Measurements from ENCODE around the gene CXCL5.

CXCL5 gene

DNA sequence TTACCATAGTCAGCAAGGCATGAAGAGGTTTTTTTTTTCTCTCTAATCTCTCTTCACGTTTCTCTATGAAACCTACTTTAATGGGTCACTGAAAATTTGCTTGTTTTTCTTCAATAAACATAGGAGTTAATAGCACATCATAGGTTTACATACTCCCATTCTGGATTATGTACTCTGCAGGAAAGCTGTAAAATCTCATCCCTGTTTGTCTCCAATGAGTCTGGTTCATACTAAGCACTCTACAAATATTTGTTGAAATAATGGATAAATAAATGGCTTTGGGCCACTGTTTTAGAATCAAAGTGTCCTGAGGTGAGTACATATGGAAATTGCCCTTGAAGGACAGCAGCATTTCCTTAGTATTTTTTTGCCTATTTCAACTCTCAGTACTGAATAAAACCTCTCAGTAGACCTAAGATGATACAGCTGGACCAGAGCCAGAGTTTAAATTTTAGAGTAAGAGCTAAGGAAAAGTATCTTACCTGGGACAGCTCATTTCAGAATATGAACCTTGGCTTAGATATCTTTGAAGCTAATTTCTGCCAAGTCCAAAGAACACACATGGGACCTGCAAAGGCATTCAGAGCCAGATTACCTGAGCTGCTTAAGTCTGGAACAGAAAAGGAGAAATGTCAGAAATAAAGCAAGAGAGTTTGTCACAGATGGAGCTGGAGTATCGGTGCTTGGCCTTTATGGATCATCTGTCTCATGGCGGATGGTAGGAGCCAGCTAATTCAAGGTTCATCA, 51.1 kb downstream of the CXCL5 start:
- H3K4me3 ChIP-seq (ENCODE audit: low read depth, low read length) = no peak overlapping the region
- TF ChIP-seq, protein P1, sequence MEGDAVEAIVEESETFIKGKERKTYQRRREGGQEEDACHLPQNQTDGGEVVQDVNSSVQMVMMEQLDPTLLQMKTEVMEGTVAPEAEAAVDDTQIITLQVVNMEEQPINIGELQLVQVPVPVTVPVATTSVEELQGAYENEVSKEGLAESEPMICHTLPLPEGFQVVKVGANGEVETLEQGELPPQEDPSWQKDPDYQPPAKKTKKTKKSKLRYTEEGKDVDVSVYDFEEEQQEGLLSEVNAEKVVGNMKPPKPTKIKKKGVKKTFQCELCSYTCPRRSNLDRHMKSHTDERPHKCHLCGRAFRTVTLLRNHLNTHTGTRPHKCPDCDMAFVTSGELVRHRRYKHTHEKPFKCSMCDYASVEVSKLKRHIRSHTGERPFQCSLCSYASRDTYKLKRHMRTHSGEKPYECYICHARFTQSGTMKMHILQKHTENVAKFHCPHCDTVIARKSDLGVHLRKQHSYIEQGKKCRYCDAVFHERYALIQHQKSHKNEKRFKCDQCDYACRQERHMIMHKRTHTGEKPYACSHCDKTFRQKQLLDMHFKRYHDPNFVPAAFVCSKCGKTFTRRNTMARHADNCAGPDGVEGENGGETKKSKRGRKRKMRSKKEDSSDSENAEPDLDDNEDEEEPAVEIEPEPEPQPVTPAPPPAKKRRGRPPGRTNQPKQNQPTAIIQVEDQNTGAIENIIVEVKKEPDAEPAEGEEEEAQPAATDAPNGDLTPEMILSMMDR (IDR thresholded peaks at IDR 0.05; ENCODE audit: insufficient read depth, low read depth, low read length, missing control alignments) = no peak
- no peak for DNase-seq (ENCODE audit: low read depth)

DNA sequence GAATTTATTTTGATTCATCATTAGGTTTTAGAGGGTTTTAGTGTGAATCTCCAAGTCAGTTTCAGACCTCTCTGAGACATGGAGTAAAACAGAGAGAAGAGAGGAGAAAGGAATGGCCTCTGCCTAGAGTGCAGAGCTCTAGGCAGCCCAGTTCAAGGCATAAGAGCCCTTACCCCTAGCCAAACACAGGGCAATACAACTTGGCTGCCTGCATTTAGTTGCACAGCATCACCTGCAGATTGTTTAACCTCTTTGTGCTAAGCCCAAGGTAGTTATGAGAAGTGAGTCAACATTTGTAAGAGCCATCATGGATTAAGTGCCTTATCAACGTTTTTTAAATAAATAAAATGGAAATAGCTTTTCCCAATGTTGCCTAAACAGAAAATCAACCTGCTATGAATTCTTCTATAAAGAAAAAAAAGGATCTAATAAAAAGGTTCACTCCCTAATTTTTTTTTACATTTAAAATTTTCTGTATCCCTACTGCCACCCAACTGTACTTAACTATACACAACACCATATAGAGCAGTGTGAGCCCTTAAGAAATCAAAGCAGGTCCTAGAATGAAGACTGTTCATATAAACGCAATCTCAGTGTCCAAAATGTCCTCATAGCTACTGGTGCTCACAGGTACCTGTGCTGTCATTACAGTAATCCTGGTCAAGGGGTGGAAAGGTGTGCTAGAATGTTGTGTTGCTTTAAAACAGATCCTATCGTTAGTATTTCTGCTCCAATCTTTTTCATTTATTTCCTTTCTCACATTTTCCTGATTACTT, 52.6 kb downstream of the CXCL5 start:
- no peak for DNase-seq (ENCODE audit: low read depth)
- TF ChIP-seq, protein P1 (IDR thresholded peaks at IDR 0.05; ENCODE audit: insufficient read depth, low read depth, low read length, missing control alignments) = no peak
- no peak overlapping the region for H3K4me3 ChIP-seq (ENCODE audit: low read depth, low read length)

Data from GM12865 (cell line).